SK-N-SH (cell line): Measurements from ENCODE around the gene LTF. TPM values are rescaled to one million over a fixed set of nuclear protein-coding genes. Genes with fewer than 3 reads are reported as not detected.

ENCODE experiments used
- CTCF ChIA-PET: fragments of 300-600, 350-600 bp; formaldehyde crosslinking; extraction: SDS; loops from one replicate; lab custom pipeline; 2021; lab: Yijun Ruan, JAX
- POLR2A ChIA-PET: fragments of 350-600 bp; sonication (Branson Sonifier 250); formaldehyde crosslinking; extraction: SDS; loops from one replicate; lab custom pipeline; 2020; ENCODE audit warnings: antibody characterized with exemption, inconsistent platforms; lab: Yijun Ruan, JAX
- DNase-seq: peaks from one replicate; pipeline ENCODE4 v3.0.0; 2012
- H2AFZ ChIP-seq: fragments of 200-600 bp; sonication (generic); 2 replicates; pipeline ENCODE4 v1.8.1; 2016; ENCODE audit warnings: antibody characterized with exemption, mild to moderate bottlenecking, low read depth
- H3F3A ChIP-seq: fragments of 200-600 bp; sonication (generic); replicated peaks from 2 replicates; pipeline ENCODE3; 2016; ENCODE audit warnings: antibody characterized with exemption, mild to moderate bottlenecking; ENCODE audit not compliant: insufficient read depth
- H3K27ac ChIP-seq, 2 experiments: fragments of 200-500 bp in 1 of 2; fragments of 200-600 bp in 1 of 2; sonication (Bioruptor generic) in 1 of 2; sonication (generic), shearing (Covaris generic) in 1 of 2; 2 replicates each; pipeline versions ENCODE4 v1.5.1 to v1.6.1; 2014 to 2016; ENCODE audit warnings: low read depth in 2 of 2, inconsistent platforms in 1 of 2, low read length in 1 of 2, mild to moderate bottlenecking in 1 of 2, mixed read lengths in 1 of 2
- H3K27me3 ChIP-seq: fragments of 200-600 bp; sonication (generic), shearing (Covaris generic); 2 replicates; pipeline ENCODE4 v1.6.1; 2016; ENCODE audit warnings: mixed run types; ENCODE audit not compliant: insufficient read depth
- H3K36me3 ChIP-seq, 2 experiments: fragments of 200-500 bp in 1 of 2; fragments of 200-600 bp in 1 of 2; sonication (Bioruptor generic) in 1 of 2; sonication (generic) in 1 of 2; replicated peaks in 1 of 2; 2 replicates each; pipeline versions ENCODE3 to v1.5.1; 2014 to 2016; ENCODE audit warnings: low read length in 1 of 2, mild to moderate bottlenecking in 1 of 2; ENCODE audit not compliant: insufficient read depth in 2 of 2, control insufficient read depth in 1 of 2
- H3K4me1 ChIP-seq, 2 experiments: fragments of 200-500 bp in 1 of 2; fragments of 200-600 bp in 1 of 2; sonication (Bioruptor generic) in 1 of 2; sonication (generic), shearing (Covaris generic) in 1 of 2; 2 replicates each; pipeline versions ENCODE4 v1.5.1 to v1.6.1; 2014 to 2016; ENCODE audit warnings: low read depth in 1 of 2, low read length in 1 of 2, mixed run types in 1 of 2; ENCODE audit not compliant: insufficient read depth in 2 of 2, control insufficient read depth in 1 of 2
- H3K4me2 ChIP-seq: fragments of 200-600 bp; sonication (generic), shearing (Covaris generic); 2 replicates; pipeline ENCODE4 v1.6.1; 2017; ENCODE audit warnings: mixed run types
- H3K4me3 ChIP-seq, 2 experiments: fragments of 200-500 bp in 1 of 2; fragments of 200-600 bp in 1 of 2; sonication (Bioruptor generic) in 1 of 2; sonication (generic), shearing (Covaris generic) in 1 of 2; 2 replicates each; pipeline versions ENCODE4 v1.5.1 to v1.8.1; 2014 to 2016; ENCODE audit warnings: low read depth in 2 of 2, inconsistent platforms in 1 of 2, low read length in 1 of 2, mild to moderate bottlenecking in 1 of 2, mixed read lengths in 1 of 2, moderate library complexity in 1 of 2
- H3K79me2 ChIP-seq: fragments of 200-600 bp; sonication (generic); 2 replicates; pipeline ENCODE4 v1.8.1; 2017; ENCODE audit warnings: mild to moderate bottlenecking; ENCODE audit not compliant: insufficient read depth
- H3K9ac ChIP-seq: fragments of 200-600 bp; sonication (generic); 2 replicates; pipeline ENCODE4 v1.6.1; 2017; ENCODE audit warnings: mixed run types
- H3K9me2 ChIP-seq: fragments of 200-600 bp; sonication (generic); 2 replicates; pipeline ENCODE4 v1.6.1; 2017; ENCODE audit warnings: mixed run types
- H3K9me3 ChIP-seq: fragments of 200-600 bp; sonication (generic); 2 replicates; pipeline ENCODE4 v1.6.1; 2017; ENCODE audit warnings: mixed run types, mild to moderate bottlenecking, moderate library complexity
- H4K20me1 ChIP-seq: fragments of 200-600 bp; sonication (generic); 2 replicates; pipeline ENCODE4 v1.6.1; 2017; ENCODE audit warnings: mild to moderate bottlenecking, mixed run types; ENCODE audit not compliant: insufficient read depth
- CHD2 ChIP-seq: fragments of 150-350 bp; IDR thresholded peaks from 2 replicates; pipeline ENCODE4 v1.6.1; 2018; ENCODE audit warnings: low read length; ENCODE audit not compliant: partially characterized antibody
- ELF1 ChIP-seq: IDR thresholded peaks from 2 replicates; pipeline ENCODE4 v1.4.0; 2012
- EZH2phosphoT487 ChIP-seq: fragments of 200-600 bp; sonication (generic); IDR thresholded peaks from 2 replicates; pipeline ENCODE4 v1.6.1; 2017; ENCODE audit warnings: low read depth, mixed run types, mild to moderate bottlenecking, antibody characterized with exemption, moderate library complexity, borderline replicate concordance
- FOSL2 ChIP-seq: IDR thresholded peaks from 2 replicates; pipeline ENCODE4 v1.4.0; 2012; ENCODE audit warnings: low read depth, mild to moderate bottlenecking, moderate library complexity, borderline replicate concordance
- FOXJ3 ChIP-seq: sonication (generic); formaldehyde crosslinking; IDR thresholded peaks from 2 replicates; pipeline ENCODE4 v1.5.1; 2020; ENCODE audit warnings: mild to moderate bottlenecking, missing genetic modification reagents
- FOXM1 ChIP-seq: IDR thresholded peaks from 2 replicates; pipeline ENCODE4 v1.4.0; 2012; ENCODE audit warnings: low read depth, mild to moderate bottlenecking
- GABPA ChIP-seq: IDR thresholded peaks from 2 replicates; pipeline ENCODE4 v1.4.0; 2012; ENCODE audit warnings: low read depth, mild to moderate bottlenecking
- GATA2 ChIP-seq: sonication (generic); formaldehyde crosslinking; IDR thresholded peaks from 2 replicates; pipeline ENCODE4 v1.5.0; 2020; ENCODE audit warnings: mild to moderate bottlenecking, missing genetic modification reagents
- IRF3 ChIP-seq: fragments of 150-350 bp; IDR thresholded peaks from 2 replicates; pipeline ENCODE4 v1.6.1; 2016; ENCODE audit warnings: mild to moderate bottlenecking, low read depth, low read length
- JUND ChIP-seq: IDR thresholded peaks from 2 replicates; pipeline ENCODE4 v1.4.0; 2012
- MAX ChIP-seq: IDR thresholded peaks from 2 replicates; pipeline ENCODE4 v1.4.0; 2012; ENCODE audit warnings: low read depth
- NFIC ChIP-seq: IDR thresholded peaks from 2 replicates; pipeline ENCODE4 v1.4.0; 2012; ENCODE audit warnings: borderline replicate concordance
- NRF1 ChIP-seq: IDR thresholded peaks from 2 replicates; pipeline ENCODE4 v1.6.1; 2012; ENCODE audit warnings: low read depth, mild to moderate bottlenecking, low read length
- POLR2AphosphoS5 ChIP-seq: IDR thresholded peaks from 2 replicates; pipeline ENCODE4 v1.6.1; 2012; ENCODE audit warnings: low read depth, low read length
- RAD21 ChIP-seq: IDR thresholded peaks from 2 replicates; pipeline ENCODE4 v1.6.1; 2012; ENCODE audit warnings: mild to moderate bottlenecking, low read length
- RCOR1 ChIP-seq: fragments of 150-350 bp; IDR thresholded peaks from 2 replicates; pipeline ENCODE4 v1.6.1; 2017; ENCODE audit warnings: antibody characterized with exemption, low read length
- REST ChIP-seq: IDR thresholded peaks from 2 replicates; pipeline ENCODE4 v1.6.1; 2012; ENCODE audit warnings: mild to moderate bottlenecking, low read depth, low read length, moderate library complexity
- RXRA ChIP-seq: IDR thresholded peaks from 2 replicates; pipeline ENCODE4 v1.4.0; 2012; ENCODE audit warnings: low read depth, mild to moderate bottlenecking, borderline replicate concordance
- WGBS: methylation state at CpG from one replicate; pipeline ENCODE4 v1.1.6; 2017; ENCODE audit warnings: low lambda C conversion rate; 5-methylcytosine and 5-hydroxymethylcytosine counted together
- polyA plus RNA-seq, 3 experiments: library from polyadenylated mRNA; depleted of rRNA; stranded (reverse); fragments of >200 nt; gene quantifications; 2 replicates each; pipeline ENCODE4 v1.2.3, GENCODE V29; 2012

LTF gene
- polyA plus RNA-seq, 1 of the 3 experiments (the other 2 are of a cell fraction): not detected

GRCh38 chr3:46447228-46447985, 17.3 kb downstream of the LTF start:
- H3K27me3 ChIP-seq: no peaks in the 10 kb centered on the region
- ChIA-PET POLR2A (no interaction called here), CTCF (no interaction called here)
- no peak overlapping the region for H3K27ac ChIP-seq
- H3K4me2 ChIP-seq: no peak overlapping the region
- no peak overlapping the region for H3K9ac ChIP-seq
- H3K9me3 ChIP-seq: no peaks in the 10 kb centered on the region
- H3K36me3 ChIP-seq: no peaks in the 10 kb centered on the region
- no peak for DNase-seq
- H3K9me2 ChIP-seq: no peaks in the 10 kb centered on the region
- no peaks in the 10 kb centered on the region for H3K79me2 ChIP-seq
- TF ChIP-seq RXRA: no peak
- TF ChIP-seq REST: no peak
- TF ChIP-seq FOSL2: no peak
- no peak for TF ChIP-seq CHD2
- TF ChIP-seq JUND: no peak
- TF ChIP-seq GATA2 (CRISPR knock-in tag): no peak
- no peak for TF ChIP-seq IRF3
- no peak for TF ChIP-seq GABPA
- TF ChIP-seq NRF1: no peak
- TF ChIP-seq FOXJ3 (CRISPR knock-in tag): no peak
- no peak for TF ChIP-seq FOXM1
- TF ChIP-seq RCOR1: no peak
- no peak for TF ChIP-seq NFIC
- no peak for TF ChIP-seq RAD21
- no peak for TF ChIP-seq MAX
- TF ChIP-seq POLR2AphosphoS5: no peak
- TF ChIP-seq ELF1: no peak
- no peak for TF ChIP-seq EZH2phosphoT487
- no peaks in the 10 kb centered on the region for H4K20me1 ChIP-seq
- H3K4me3 ChIP-seq: no peak overlapping the region
- no peak overlapping the region for H2AFZ ChIP-seq
- H3F3A ChIP-seq: no peaks in the 10 kb centered on the region
- H3K4me1 ChIP-seq: no peaks in the 10 kb centered on the region
- WGBS: 23% methylated on average over 5 of the region's 5 CpGs
